CD4-positive, alpha-beta T cell treated with Interleukin-4 for 4 hours (primary cell): ENCODE measurements around the gene ZNF534.
"Not testable (repeated sequence)": the region's sequence is repeated elsewhere in the genome, so short reads cannot be mapped to it uniquely, and the experiment has no call there.

Experiments used
- DNase-seq: peaks from one replicate; pipeline ENCODE4 v3.0.0-alpha.2; 2020

ZNF534 gene

DNA sequence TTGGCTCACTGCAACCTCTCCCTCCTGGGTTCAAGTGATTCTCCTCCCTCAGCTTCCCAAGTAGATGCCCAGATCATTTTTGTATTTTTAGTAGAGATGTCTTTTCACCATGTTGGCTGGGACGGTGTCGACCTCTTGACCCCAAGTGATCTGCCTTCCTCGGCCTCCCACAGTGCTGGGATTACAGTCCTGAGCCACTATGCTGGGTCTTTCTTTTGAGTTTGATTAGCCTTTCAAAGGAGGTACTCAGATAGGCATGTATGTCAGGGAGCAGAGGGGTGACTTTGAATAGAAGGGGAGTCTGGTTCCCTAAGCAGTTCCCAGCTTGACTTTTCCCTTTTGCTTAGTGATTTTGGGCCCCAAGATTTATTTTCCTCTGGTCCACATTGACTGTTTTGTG lies 71.5 kb downstream of the ZNF534 start:
- DNase-seq = not testable (repeated sequence)

- DNase-seq = not testable (repeated sequence)
Measured at GRCh38 chr19:52500991-52501390, 72.0 kb downstream of the ZNF534 start.
